Measurements from ENCODE around the gene TNFRSF1A. TPM values are rescaled to one million over a fixed set of nuclear protein-coding genes. Genes with fewer than 3 reads are reported as not detected.

The TNFRSF1A gene
- total and polyA plus RNA-seq, 10 donors: 22.5 to 578 (median 211) TPM

- Histone ChIP-seq H3K27ac (peak overlapping the region; percentile 86 to 99 (median 96)), H3K9me3 (no peaks in the 10 kb centered on the region), H3K4me3 (peak overlapping the region; percentile 17 to 97 (median 88)), H3K4me1 (peaks cover 69 to 100% (median 91%) of the 10 kb centered on the region in 6 donors), H3K27me3 (replicated peaks in 1 of 7) (peaks cover 0 to 76% (median 0%) of the 10 kb centered on the region in 7 donors), H3K36me3 (peaks cover 2 to 46% (median 40%) of the 10 kb centered on the region in 6 donors)
- TF ChIP-seq POLR2AphosphoS5 (IDR thresholded peaks at IDR 0.05) (peak; percentile 67 to 88 (median 78)), POLR2A (IDR thresholded peaks at IDR 0.05) (no peak)
- TF ChIP-seq, protein P1, sequence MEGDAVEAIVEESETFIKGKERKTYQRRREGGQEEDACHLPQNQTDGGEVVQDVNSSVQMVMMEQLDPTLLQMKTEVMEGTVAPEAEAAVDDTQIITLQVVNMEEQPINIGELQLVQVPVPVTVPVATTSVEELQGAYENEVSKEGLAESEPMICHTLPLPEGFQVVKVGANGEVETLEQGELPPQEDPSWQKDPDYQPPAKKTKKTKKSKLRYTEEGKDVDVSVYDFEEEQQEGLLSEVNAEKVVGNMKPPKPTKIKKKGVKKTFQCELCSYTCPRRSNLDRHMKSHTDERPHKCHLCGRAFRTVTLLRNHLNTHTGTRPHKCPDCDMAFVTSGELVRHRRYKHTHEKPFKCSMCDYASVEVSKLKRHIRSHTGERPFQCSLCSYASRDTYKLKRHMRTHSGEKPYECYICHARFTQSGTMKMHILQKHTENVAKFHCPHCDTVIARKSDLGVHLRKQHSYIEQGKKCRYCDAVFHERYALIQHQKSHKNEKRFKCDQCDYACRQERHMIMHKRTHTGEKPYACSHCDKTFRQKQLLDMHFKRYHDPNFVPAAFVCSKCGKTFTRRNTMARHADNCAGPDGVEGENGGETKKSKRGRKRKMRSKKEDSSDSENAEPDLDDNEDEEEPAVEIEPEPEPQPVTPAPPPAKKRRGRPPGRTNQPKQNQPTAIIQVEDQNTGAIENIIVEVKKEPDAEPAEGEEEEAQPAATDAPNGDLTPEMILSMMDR (IDR thresholded peaks at IDR 0.05 in 8 of 11, conservative IDR thresholded peaks at IDR 0.05 in 3 of 11): peak in 10 of 11 experiments; percentile 38 to 74 (median 58)
- DNase-seq: peak; percentile 96
- intact Hi-C loops (cut with DNase I; ENCODE audit: low total_unique reads): loop anchor here (10.0 kb wide), 2 partner anchors 129 to 209 kb away; no protein-coding TSS in a partner anchor
- WGBS, 5 donors: 1 to 2% (median 1%) methylated on average over 11 of the region's 11 CpGs
Observed at GRCh38 chr12:6335451-6336078, 6.3 kb downstream of the TNFRSF1A start.

DNA sequence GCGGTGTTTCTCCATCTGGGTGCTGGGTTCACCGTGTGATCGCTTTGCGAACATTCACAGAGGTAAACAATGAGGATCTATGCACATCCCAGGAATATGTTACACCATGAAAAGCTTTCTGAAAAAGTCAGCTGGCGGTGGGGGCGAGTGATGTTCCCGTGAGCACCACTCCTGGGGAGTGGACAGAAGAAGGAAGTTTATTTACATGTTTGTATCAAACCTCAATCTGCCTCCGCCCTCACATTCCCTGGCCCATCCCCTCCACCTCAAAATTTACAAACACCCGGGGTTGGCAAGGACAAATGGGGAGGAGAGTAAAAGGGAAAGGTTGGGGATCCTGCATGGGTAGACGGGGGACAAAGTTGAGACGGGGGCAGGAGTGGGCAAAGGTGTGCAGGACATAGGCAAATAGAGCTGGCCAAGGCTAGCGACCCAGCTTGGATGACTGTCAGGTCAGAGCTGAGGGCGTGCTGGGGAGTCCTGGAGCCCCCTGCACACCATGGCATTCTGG lies 6.9 kb downstream of the TNFRSF1A start:
- H3K27me3 ChIP-seq (replicated peaks in 1 of 7): peaks cover 0 to 72% (median 0%) of the 10 kb centered on the region in 7 donors
- intact Hi-C loops (cut with DNase I; ENCODE audit: low total_unique reads): loop anchor here (10.0 kb wide), 2 partner anchors 130 to 210 kb away; no protein-coding TSS in a partner anchor
- DNase-seq: peak; percentile 80
- H3K36me3 ChIP-seq: peaks cover 2 to 52% (median 46%) of the 10 kb centered on the region in 6 donors
- peak overlapping the region in 7 of 8 donors; percentile 66 to 97 (median 89) for H3K4me3 ChIP-seq
- H3K9me3 ChIP-seq: no peaks in the 10 kb centered on the region
- 47 to 64% (median 49%) methylated on average over 13 of the region's 13 CpGs for WGBS, 5 donors
- H3K27ac ChIP-seq: peak overlapping the region; percentile 86 to 99 (median 96)
- peaks cover 72 to 100% (median 95%) of the 10 kb centered on the region in 6 donors for H3K4me1 ChIP-seq
- TF ChIP-seq POLR2A (IDR thresholded peaks at IDR 0.05): no peak
- TF ChIP-seq, protein P1 (IDR thresholded peaks at IDR 0.05 in 8 of 11, conservative IDR thresholded peaks at IDR 0.05 in 3 of 11): no peak

DNA sequence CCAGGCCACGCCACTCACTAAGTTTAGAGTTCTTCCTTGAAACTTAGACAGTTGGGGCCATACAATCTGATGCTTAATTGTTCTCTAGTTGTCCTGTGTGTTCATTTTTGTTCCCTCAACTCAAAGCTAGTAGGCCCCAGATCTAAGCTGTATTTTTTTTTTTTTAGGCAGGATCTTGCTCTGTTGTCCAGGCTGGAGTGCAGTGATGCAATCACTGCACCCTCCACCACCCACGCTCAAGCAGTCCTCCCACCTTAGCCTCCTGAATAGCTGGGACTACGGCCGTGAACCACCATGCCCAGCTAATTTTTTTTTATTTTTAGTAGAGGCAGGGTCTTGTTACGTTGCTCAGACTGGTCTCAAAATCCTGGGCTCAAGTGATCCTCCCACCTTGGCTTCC lies 7.5 kb downstream of the TNFRSF1A start:
- TF ChIP-seq, protein P1 (IDR thresholded peaks at IDR 0.05 in 8 of 11, conservative IDR thresholded peaks at IDR 0.05 in 3 of 11): no peak
- TF ChIP-seq POLR2AphosphoS5 (IDR thresholded peaks at IDR 0.05) (no peak), POLR2A (IDR thresholded peaks at IDR 0.05) (no peak)
- no peaks in the 10 kb centered on the region for H3K9me3 ChIP-seq
- peak overlapping the region; percentile 86 to 99 (median 96) for H3K27ac ChIP-seq
- no peak for DNase-seq
- intact Hi-C loops (cut with DNase I; ENCODE audit: low total_unique reads): loop anchor here (10.0 kb wide), 2 partner anchors 130 to 210 kb away; no protein-coding TSS in a partner anchor
- peaks cover 2 to 58% (median 52%) of the 10 kb centered on the region in 6 donors for H3K36me3 ChIP-seq
- peak overlapping the region in 3 of 8 donors; percentile 86 to 97 (median 89) for H3K4me3 ChIP-seq
- peaks cover 0 to 72% (median 0%) of the 10 kb centered on the region in 7 donors for H3K27me3 ChIP-seq (replicated peaks in 1 of 7)
- 57 to 76% (median 62%) methylated on average over 5 of the region's 5 CpGs for WGBS, 5 donors
- peaks cover 76 to 100% (median 97%) of the 10 kb centered on the region in 6 donors for H3K4me1 ChIP-seq

- peaks cover 2 to 66% (median 60%) of the 10 kb centered on the region in 6 donors for H3K36me3 ChIP-seq
- TF ChIP-seq, protein P1 (IDR thresholded peaks at IDR 0.05 in 8 of 11, conservative IDR thresholded peaks at IDR 0.05 in 3 of 11): no peak
- TF ChIP-seq POLR2AphosphoS5 (IDR thresholded peaks at IDR 0.05) (no peak), POLR2A (IDR thresholded peaks at IDR 0.05) (no peak)
- no peaks in the 10 kb centered on the region for H3K9me3 ChIP-seq
- H3K27ac ChIP-seq: peak overlapping the region; percentile 57 to 99 (median 96)
- peak overlapping the region in 3 of 8 donors; percentile 13 to 89 (median 15) for H3K4me3 ChIP-seq
- peaks cover 76 to 100% (median 97%) of the 10 kb centered on the region in 6 donors for H3K4me1 ChIP-seq
- peak; percentile 76 for DNase-seq
- H3K27me3 ChIP-seq (replicated peaks in 1 of 7): peaks cover 0 to 67% (median 0%) of the 10 kb centered on the region in 7 donors
- 64 to 87% (median 76%) methylated on average over 9 of the region's 9 CpGs for WGBS, 5 donors
- intact Hi-C loops (cut with DNase I; ENCODE audit: low total_unique reads): loop anchor here (10.0 kb wide), 2 partner anchors 131 to 211 kb away; no protein-coding TSS in a partner anchor
Observed at GRCh38 chr12:6333566-6333965, 8.3 kb downstream of the TNFRSF1A start.

Data from spleen (tissue), 11 donors.